Left lung (tissue), 10 donors: ENCODE results near the gene BBX. TPM values are rescaled to one million over a fixed set of nuclear protein-coding genes. Genes with fewer than 3 reads are reported as not detected.

ENCODE experiments used
- ATAC-seq: fragments of 200-7000 bp; cut with Tn5 transposase; one replicate; pipeline ENCODE4 v1.9.1; 2020; ENCODE audit warnings: moderate library complexity
- DNase-seq, 4 donors: peaks; one replicate each; pipeline ENCODE4 v3.0.0-alpha.2; 2013 to 2020
- H3K27ac ChIP-seq, 2 donors: fragments of 200-600 bp; sonication (generic) in 1 of 2; one replicate each; pipeline versions ENCODE4 v1.5.0 to v1.8.0; 2020 to 2021
- H3K27me3 ChIP-seq, 2 donors: fragments of 200-600 bp; sonication (generic) in 1 of 2; one replicate each; pipeline versions ENCODE4 v1.5.0 to v1.8.0; 2020 to 2021
- H3K36me3 ChIP-seq, 2 donors: fragments of 200-600 bp; sonication (generic) in 1 of 2; one replicate each; pipeline versions ENCODE4 v1.5.0 to v1.8.0; 2020 to 2021
- H3K4me1 ChIP-seq, 2 donors: fragments of 200-600 bp; one replicate each; pipeline ENCODE4 v1.8.0; 2021
- H3K4me3 ChIP-seq, 2 donors: fragments of 200-600 bp; sonication (generic) in 1 of 2; one replicate each; pipeline versions ENCODE4 v1.5.0 to v1.8.0; 2020 to 2021; ENCODE audit warnings: mild to moderate bottlenecking in 1 of 2
- H3K9me3 ChIP-seq, 2 donors: fragments of 200-600 bp; sonication (generic) in 1 of 2; one replicate each; pipeline versions ENCODE4 v1.5.0 to v1.8.0; 2020 to 2021
- intact Hi-C, 2 donors: fragments of 100-400 bp; cut with DNase I; formaldehyde crosslinking; loops; one replicate each; pipeline versions ENCODE4 v1.11.2 to v1.14.2; 2022
- polyA plus RNA-seq, 6 donors: library from polyadenylated mRNA; unstranded; fragments of 120-200 nt; gene quantifications; one replicate each; pipeline ENCODE4 v1.2.1, GENCODE V29; 2013; ENCODE audit not compliant: insufficient read length in 6 of 6
- total RNA-seq, 2 donors: library from RNA; stranded (reverse); fragmentation: NEBNext Ultra II Directional; extraction: Animal tissue kit (Norgen Biotek cat#: 25700); gene quantifications; one replicate each; pipeline ENCODE4 v1.2.1, GENCODE V29; 2021
- TF ChIP-seq, protein P1 (sequence below), 2 donors: fragments of 200-600 bp; sonication (generic) in 1 of 2; IDR thresholded peaks; one replicate each; pipeline versions ENCODE4 v1.5.0 to v1.8.0; 2021; ENCODE audit warnings: antibody characterized with exemption in 2 of 2
- donor health status: DM: no; HTN: yes; CAD: no.
- donor health status: DM: no; HTN: no; CAD: no.

The BBX gene
- total and polyA plus RNA-seq, 8 donors: 43.0 to 67.1 (median 53.3) TPM

DNA sequence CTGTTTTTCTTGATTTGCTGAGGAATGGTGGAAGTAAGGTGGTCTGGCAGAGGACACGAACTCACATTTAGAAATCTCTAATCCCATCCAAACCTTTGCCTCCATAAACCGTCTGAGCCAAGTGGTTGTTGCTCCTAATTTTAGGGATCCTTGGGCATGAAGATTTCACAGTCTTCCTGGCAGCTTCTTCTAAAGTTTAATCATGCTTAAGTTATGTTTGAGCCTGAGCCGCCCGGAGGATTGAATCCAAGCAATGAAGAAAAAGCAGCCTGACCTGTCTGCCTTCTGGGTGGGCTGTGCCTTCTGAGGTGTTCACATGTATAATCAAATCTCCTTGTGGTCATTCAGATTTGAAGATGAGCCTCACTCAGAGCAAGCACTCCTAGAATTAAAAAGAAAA, 319.1 kb downstream of the BBX start:
- Histone ChIP-seq H3K27me3 (no peaks in the 10 kb centered on the region), H3K4me3 (no peak overlapping the region), H3K27ac (no peak overlapping the region), H3K4me1 (no peaks in the 10 kb centered on the region), H3K36me3 (no peaks in the 10 kb centered on the region), H3K9me3 (no peaks in the 10 kb centered on the region)
- TF ChIP-seq, protein P1, sequence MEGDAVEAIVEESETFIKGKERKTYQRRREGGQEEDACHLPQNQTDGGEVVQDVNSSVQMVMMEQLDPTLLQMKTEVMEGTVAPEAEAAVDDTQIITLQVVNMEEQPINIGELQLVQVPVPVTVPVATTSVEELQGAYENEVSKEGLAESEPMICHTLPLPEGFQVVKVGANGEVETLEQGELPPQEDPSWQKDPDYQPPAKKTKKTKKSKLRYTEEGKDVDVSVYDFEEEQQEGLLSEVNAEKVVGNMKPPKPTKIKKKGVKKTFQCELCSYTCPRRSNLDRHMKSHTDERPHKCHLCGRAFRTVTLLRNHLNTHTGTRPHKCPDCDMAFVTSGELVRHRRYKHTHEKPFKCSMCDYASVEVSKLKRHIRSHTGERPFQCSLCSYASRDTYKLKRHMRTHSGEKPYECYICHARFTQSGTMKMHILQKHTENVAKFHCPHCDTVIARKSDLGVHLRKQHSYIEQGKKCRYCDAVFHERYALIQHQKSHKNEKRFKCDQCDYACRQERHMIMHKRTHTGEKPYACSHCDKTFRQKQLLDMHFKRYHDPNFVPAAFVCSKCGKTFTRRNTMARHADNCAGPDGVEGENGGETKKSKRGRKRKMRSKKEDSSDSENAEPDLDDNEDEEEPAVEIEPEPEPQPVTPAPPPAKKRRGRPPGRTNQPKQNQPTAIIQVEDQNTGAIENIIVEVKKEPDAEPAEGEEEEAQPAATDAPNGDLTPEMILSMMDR (IDR thresholded peaks at IDR 0.05): no peak
- no peak for ATAC-seq
- no peak for DNase-seq
- intact Hi-C loops: no loop called here

DNA sequence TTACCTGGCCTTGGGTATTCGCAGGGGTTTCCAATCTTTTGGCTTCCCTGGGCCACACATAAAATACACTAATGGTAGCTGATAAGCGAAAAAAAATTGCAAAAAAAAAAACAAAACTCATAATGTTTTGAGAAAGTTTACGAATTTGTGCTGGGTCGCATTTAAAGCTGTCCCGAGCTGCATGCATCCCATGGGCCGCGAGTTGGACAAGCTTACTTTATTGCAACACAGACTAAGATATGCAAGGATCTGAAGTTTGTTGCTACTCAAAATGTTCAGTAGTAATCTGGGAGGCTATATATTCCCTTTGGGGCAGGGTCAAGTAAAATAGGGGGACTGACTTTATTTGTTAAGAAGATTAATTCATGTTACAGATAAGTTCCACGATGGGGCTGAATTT, 320.2 kb downstream of the BBX start:
- H3K9me3 ChIP-seq: no peaks in the 10 kb centered on the region
- no peak overlapping the region for H3K4me3 ChIP-seq
- no peak overlapping the region for H3K27ac ChIP-seq
- DNase-seq (no peak), ATAC-seq (no peak)
- no peaks in the 10 kb centered on the region for H3K27me3 ChIP-seq
- intact Hi-C loops: no loop called here
- no peaks in the 10 kb centered on the region for H3K36me3 ChIP-seq
- TF ChIP-seq, protein P1 (IDR thresholded peaks at IDR 0.05): no peak
- no peaks in the 10 kb centered on the region for H3K4me1 ChIP-seq

DNA sequence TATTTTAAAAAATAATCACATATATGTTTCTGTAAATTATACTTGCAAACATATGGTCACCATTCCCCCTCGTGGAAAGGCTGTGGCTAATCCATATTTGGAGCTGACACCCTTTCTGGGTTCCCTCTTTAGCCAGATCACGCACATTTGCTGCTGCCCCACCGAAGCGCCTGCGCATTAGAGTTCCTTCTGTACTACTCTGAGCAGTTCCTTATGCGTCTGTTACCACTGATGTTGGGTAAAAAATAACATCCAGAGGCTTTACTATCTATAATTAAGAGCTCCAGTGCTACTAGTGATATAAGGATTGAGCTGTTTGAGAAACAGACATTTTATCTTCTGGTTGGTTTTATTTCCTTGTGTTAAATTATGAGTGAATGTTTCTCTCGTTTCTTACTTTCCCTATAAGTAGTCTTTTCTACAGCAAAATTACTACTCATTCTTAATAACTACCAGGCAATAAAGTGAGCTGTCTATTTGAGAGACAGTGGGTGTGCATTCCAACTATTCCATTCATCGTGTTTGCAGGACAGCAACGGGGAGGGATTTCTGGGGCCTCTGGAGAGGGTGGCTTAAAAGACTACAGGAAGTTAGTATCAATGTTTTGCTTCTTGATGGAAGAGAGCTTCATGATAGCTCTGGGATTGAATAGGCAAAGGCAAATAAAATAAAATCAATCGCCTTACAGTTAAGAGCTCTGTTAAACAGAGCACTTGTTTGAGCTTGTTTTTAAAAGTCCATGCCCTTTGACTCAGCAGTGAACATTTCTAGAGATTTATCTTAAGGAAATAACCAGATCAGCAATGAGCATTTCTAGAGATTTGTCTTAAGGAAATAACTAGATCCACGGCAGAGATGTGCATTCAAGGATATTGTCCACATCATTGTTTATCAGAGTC, 322.9 kb downstream of the BBX start:
- TF ChIP-seq, protein P1 (IDR thresholded peaks at IDR 0.05): no peak
- Histone ChIP-seq H3K36me3 (no peaks in the 10 kb centered on the region), H3K27me3 (no peaks in the 10 kb centered on the region), H3K9me3 (no peaks in the 10 kb centered on the region), H3K4me3 (no peak overlapping the region), H3K4me1 (no peaks in the 10 kb centered on the region), H3K27ac (no peak overlapping the region)
- ATAC-seq (no peak), DNase-seq (no peak)
- intact Hi-C loops: no loop called here

DNA sequence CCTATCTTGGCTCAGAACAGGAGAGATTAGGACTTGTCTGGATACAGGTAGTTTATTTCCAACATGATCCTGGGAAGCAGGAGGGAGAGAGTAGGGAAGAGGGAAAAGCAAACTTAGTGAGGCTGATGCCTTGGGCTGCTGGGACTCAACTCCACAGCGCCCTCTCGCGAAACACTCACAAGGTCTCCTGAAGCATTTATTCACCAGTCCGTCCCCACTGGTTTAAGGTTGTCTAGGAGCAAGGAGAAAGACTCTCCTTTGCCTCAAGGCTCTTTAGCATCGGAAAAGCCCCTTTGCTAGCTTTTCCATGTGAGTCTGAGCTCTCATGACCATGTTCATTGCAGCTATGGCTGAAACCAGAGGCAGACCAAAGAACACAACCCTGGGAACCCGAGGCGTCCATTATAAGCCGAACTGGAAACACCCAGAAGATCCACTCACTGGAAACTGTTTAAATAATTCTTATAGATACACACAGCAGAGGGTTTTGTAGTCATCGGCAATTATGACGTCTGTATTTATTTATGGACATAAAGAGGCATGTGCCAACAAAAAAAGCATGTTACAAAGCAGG, 323.6 kb downstream of the BBX start:
- no peak overlapping the region for H3K4me3 ChIP-seq
- no peaks in the 10 kb centered on the region for H3K27me3 ChIP-seq
- peak in 2 of 4 donors; percentile 47 to 61 for DNase-seq
- H3K4me1 ChIP-seq: no peaks in the 10 kb centered on the region
- H3K36me3 ChIP-seq: no peaks in the 10 kb centered on the region
- intact Hi-C loops: no loop called here
- H3K27ac ChIP-seq: no peak overlapping the region
- TF ChIP-seq, protein P1 (IDR thresholded peaks at IDR 0.05): peak; percentile 23 to 64
- no peaks in the 10 kb centered on the region for H3K9me3 ChIP-seq
- peak; percentile 90 for ATAC-seq

DNA sequence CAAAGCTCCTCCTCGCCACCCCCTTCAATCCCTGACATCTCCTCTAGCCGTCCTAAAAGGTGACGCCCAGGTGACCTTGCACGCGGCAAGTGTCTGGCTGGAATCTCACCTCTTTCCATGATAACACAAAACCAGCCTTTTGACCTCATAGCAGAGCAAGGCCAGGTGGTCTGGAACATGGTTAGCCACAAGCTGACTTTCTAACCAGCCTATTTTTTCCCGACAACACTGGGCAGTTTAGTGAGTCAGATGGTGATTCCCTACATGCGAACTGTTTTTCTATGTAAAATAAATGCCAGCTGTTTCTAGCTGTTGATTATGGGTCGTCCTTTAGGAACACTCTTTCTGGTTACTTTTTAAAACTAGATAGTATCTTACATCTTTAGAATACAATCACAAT, 325.0 kb downstream of the BBX start:
- TF ChIP-seq, protein P1 (IDR thresholded peaks at IDR 0.05): no peak
- ATAC-seq (no peak), DNase-seq (no peak)
- no peak overlapping the region for H3K4me3 ChIP-seq
- H3K36me3 ChIP-seq: no peaks in the 10 kb centered on the region
- intact Hi-C loops: no loop called here
- H3K4me1 ChIP-seq: no peaks in the 10 kb centered on the region
- no peaks in the 10 kb centered on the region for H3K9me3 ChIP-seq
- H3K27me3 ChIP-seq: no peaks in the 10 kb centered on the region
- H3K27ac ChIP-seq: no peak overlapping the region
